Transverse colon (tissue), 4 donors: ENCODE results near the gene CPM. TPM values are rescaled to one million over a fixed set of nuclear protein-coding genes. Genes with fewer than 3 reads are reported as not detected.

ENCODE experiments used
- DNase-seq: peaks from one replicate; pipeline ENCODE4 v3.0.0-alpha.2; 2019
- H3K27ac ChIP-seq, 4 donors: fragments of 200-600 bp; sonication (generic); 2 replicates each; pipeline ENCODE4 v1.5.1; 2016 to 2018; ENCODE audit warnings: inconsistent platforms in 4 of 4
- H3K27me3 ChIP-seq: fragments of 200-600 bp; sonication (generic); 2 replicates; pipeline ENCODE4 v1.5.1; 2017; ENCODE audit warnings: inconsistent platforms
- H3K36me3 ChIP-seq, 4 donors: fragments of 200-600 bp; sonication (generic); 2 replicates each; pipeline ENCODE4 v1.5.1; 2017 to 2019; ENCODE audit warnings: inconsistent platforms in 4 of 4
- H3K4me1 ChIP-seq, 4 donors: fragments of 200-600 bp; sonication (generic); 2 replicates each; pipeline ENCODE4 v1.5.1; 2017 to 2020; ENCODE audit warnings: inconsistent platforms in 4 of 4
- H3K4me3 ChIP-seq, 4 donors: fragments of 200-600 bp; sonication (generic); 1 replicate in 1 of 4; 2 replicates in 3 of 4; pipeline versions ENCODE4 v1.5.1 to v1.6.1; 2017 to 2019; ENCODE audit warnings: inconsistent platforms in 4 of 4
- H3K9me3 ChIP-seq, 2 donors: fragments of 200-600 bp; sonication (generic); 2 replicates each; pipeline ENCODE4 v1.5.1; 2017 to 2019; ENCODE audit warnings: inconsistent platforms in 2 of 2
- CTCF ChIP-seq, 5 experiments: fragments of 200-600 bp in 3 of 5; fragments of 450-650 bp in 2 of 5; sonication (generic) in 3 of 5; IDR thresholded peaks; 1 replicate in 2 of 5; 2 replicates in 3 of 5; pipeline ENCODE4 v1.5.1; 2016 to 2017; ENCODE audit warnings: antibody characterized with exemption in 5 of 5, inconsistent platforms in 3 of 5, mild to moderate bottlenecking in 2 of 5, moderate library complexity in 1 of 5
- EP300 ChIP-seq: sonication (generic); formaldehyde crosslinking; IDR thresholded peaks from one replicate; pipeline ENCODE4 v1.6.1; 2017; ENCODE audit warnings: antibody characterized with exemption, low read depth
- POLR2A ChIP-seq: fragments of 450-650 bp; IDR thresholded peaks from one replicate; pipeline ENCODE4 v1.6.1; 2016; ENCODE audit warnings: antibody characterized with exemption, mild to moderate bottlenecking, moderate library complexity
- POLR2AphosphoS5 ChIP-seq, 3 donors: sonication (generic); formaldehyde crosslinking; IDR thresholded peaks; one replicate each; pipeline ENCODE4 v1.6.1; 2016; ENCODE audit warnings: antibody characterized with exemption in 3 of 3
- WGBS, 2 donors: methylation state at CpG; one replicate each; pipeline ENCODE4 v1.1.5; 2018; ENCODE audit warnings: low coverage in 1 of 2; 5-methylcytosine and 5-hydroxymethylcytosine counted together
- in situ Hi-C, 4 donors: fragments of 200-750 bp; cut with MboI; loops; one replicate each; pipeline versions ENCODE4 v1.15.0 to v1.15.1; 2017; ENCODE audit warnings: low sequenced_read_pairs in 3 of 4, low pct_ligation_motif_present in 1 of 4, low pct_unique_long_range_greater_than_20kb in 1 of 4
- intact Hi-C: fragments of 100-400 bp; cut with DNase I; formaldehyde crosslinking; loops from one replicate; pipeline ENCODE4 v1.15.1; 2023; ENCODE audit warnings: low total_unique reads
- total RNA-seq, 4 donors: library from RNA; depleted of rRNA; stranded (reverse); fragments of >200 nt; gene quantifications; one replicate each; pipeline ENCODE4 v1.1.0, GENCODE V29; 2016

The CPM gene
- total RNA-seq, 4 donors from 2014 or later: 36.4 to 147 (median 107) TPM

- Histone ChIP-seq H3K36me3 (peaks cover 0 to 27% (median 6%) of the 10 kb centered on the region in 4 donors), H3K4me1 (no peaks in the 10 kb centered on the region), H3K27me3 (no peaks in the 10 kb centered on the region), H3K4me3 (no peak overlapping the region), H3K27ac (no peak overlapping the region), H3K9me3 (no peaks in the 10 kb centered on the region)
- intact Hi-C loops (no loop called here), in situ Hi-C loops (loop anchor here in 1 of 4 donors (25.0 kb wide), 2 partner anchors 207 to 407 kb away; no protein-coding TSS in a partner anchor)
- no peak for DNase-seq
- 95 to 97% methylated on average over 2 to 8 of the region's 8 CpGs for whole genome bisulfite sequencing, 2 donors
- TF ChIP-seq CTCF (IDR thresholded peaks at IDR 0.05): no peak
- TF ChIP-seq EP300: no peak
- no peak for TF ChIP-seq POLR2AphosphoS5 (IDR thresholded peaks at IDR 0.05)
- no peak for TF ChIP-seq POLR2A
These were observed 77.2 kb downstream of the CPM start for GRCh38 chr12:68855771-68856170.

- TF ChIP-seq POLR2AphosphoS5 (IDR thresholded peaks at IDR 0.05) (no peak), CTCF (IDR thresholded peaks at IDR 0.05) (no peak), POLR2A (no peak), EP300 (no peak)
- no peak for DNase-seq
- Histone ChIP-seq H3K9me3 (no peaks in the 10 kb centered on the region), H3K4me1 (no peaks in the 10 kb centered on the region), H3K27me3 (no peaks in the 10 kb centered on the region), H3K4me3 (no peak overlapping the region), H3K27ac (no peak overlapping the region), H3K36me3 (peaks cover 0 to 27% (median 6%) of the 10 kb centered on the region in 4 donors)
- in situ Hi-C loops: loop anchor here in 1 of 4 donors (25.0 kb wide), 2 partner anchors 207 to 407 kb away; no protein-coding TSS in a partner anchor
- 88 to 100% methylated on average over 1 to 3 of the region's 3 CpGs for WGBS, 2 donors
- intact Hi-C loops: no loop called here
These were observed 77.9 kb downstream of the CPM start for GRCh38 chr12:68855111-68855510.

- H3K27me3 ChIP-seq: no peaks in the 10 kb centered on the region
- DNase-seq: no peak
- in situ Hi-C loops: loop anchor here in 1 of 4 donors (25.0 kb wide), 2 partner anchors 208 to 408 kb away; no protein-coding TSS in a partner anchor
These were observed 78.4 kb downstream of the CPM start for GRCh38 chr12:68854554-68854953.

GRCh38 chr12:68854078-68854468 is 78.9 kb downstream of the CPM start:
- in situ Hi-C loops: loop anchor here in 1 of 4 donors (25.0 kb wide), 2 partner anchors 208 to 408 kb away; no protein-coding TSS in a partner anchor
- Histone ChIP-seq H3K27me3 (no peaks in the 10 kb centered on the region), H3K4me1 (no peaks in the 10 kb centered on the region), H3K36me3 (peaks cover 0 to 26% (median 6%) of the 10 kb centered on the region in 4 donors), H3K4me3 (no peak overlapping the region), H3K9me3 (no peaks in the 10 kb centered on the region), H3K27ac (no peak overlapping the region)
- no peak for TF ChIP-seq POLR2A
- TF ChIP-seq POLR2AphosphoS5 (IDR thresholded peaks at IDR 0.05): no peak
- DNase-seq: no peak
- intact Hi-C loops: no loop called here
- 80 to 86% methylated on average over 1 to 2 of the region's 2 CpGs for WGBS, 2 donors

More at GRCh38 chr12:68854554-68854953, 78.4 kb downstream of the CPM start:
- WGBS, 2 donors: 92 to 100% methylated on average over 2 to 3 of the region's 3 CpGs
- Histone ChIP-seq H3K4me1 (no peaks in the 10 kb centered on the region), H3K36me3 (peaks cover 0 to 27% (median 6%) of the 10 kb centered on the region in 4 donors), H3K27ac (no peak overlapping the region), H3K9me3 (no peaks in the 10 kb centered on the region), H3K4me3 (no peak overlapping the region)
- intact Hi-C loops: no loop called here
- TF ChIP-seq EP300: no peak
- TF ChIP-seq POLR2A: no peak
- no peak for TF ChIP-seq CTCF (IDR thresholded peaks at IDR 0.05)
- no peak for TF ChIP-seq POLR2AphosphoS5 (IDR thresholded peaks at IDR 0.05)
